ENCODE measurements around the gene CTSA. TPM values are rescaled to one million over a fixed set of nuclear protein-coding genes. Genes with fewer than 3 reads are reported as not detected.

Gene CTSA
- total RNA-seq, 2 donors from 2014 or later: 81.2 to 112 TPM

GRCh38 chr20:45946149-45946970 lies 55.2 kb downstream of the CTSA start:
- intact Hi-C loops (cut with DNase I): loop anchor here in 1 of 2 donors (10.0 kb wide), 1 partner anchor 142 kb away; no protein-coding TSS in a partner anchor
- peak; percentile 88 for DNase-seq (ENCODE audit: low spot score)

DNA sequence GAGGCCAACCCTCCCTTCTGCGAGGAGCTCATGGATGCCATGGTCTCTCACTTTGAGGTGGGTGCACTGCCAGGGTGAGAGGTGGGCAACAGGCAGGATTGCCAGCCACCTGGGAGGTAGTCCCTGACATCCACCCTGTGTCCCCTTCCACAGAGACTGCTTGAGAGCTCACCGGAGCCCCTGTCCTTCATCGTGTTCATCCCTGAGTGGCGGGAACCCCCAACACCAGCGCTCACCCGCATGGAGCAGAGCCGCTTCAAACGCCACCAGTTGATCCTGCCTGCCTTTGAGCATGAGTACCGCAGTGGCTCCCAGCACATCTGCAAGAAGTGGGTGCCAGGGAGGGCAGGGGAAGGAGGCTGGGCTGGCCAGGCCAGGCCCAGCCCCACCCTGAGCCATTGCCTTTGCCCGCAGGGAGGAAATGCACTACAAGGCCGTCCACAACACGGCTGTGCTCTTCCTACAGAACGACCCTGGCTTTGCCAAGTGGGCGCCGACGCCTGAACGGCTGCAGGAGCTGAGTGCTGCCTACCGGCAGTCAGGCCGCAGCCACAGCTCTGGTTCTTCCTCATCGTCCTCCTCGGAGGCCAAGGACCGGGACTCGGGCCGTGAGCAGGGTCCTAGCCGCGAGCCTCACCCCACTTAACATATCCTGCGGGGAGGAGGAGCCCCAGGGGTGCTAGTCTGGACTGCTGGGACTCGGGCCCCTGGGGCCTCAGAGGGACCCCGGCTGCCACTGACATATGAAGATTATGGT lies 56.2 kb downstream of the CTSA start:
- DNase-seq (ENCODE audit: low spot score): no peak
- intact Hi-C loops (cut with DNase I): loop anchor here in 1 of 2 donors (10.0 kb wide), 1 partner anchor 142 kb away; no protein-coding TSS in a partner anchor

DNA sequence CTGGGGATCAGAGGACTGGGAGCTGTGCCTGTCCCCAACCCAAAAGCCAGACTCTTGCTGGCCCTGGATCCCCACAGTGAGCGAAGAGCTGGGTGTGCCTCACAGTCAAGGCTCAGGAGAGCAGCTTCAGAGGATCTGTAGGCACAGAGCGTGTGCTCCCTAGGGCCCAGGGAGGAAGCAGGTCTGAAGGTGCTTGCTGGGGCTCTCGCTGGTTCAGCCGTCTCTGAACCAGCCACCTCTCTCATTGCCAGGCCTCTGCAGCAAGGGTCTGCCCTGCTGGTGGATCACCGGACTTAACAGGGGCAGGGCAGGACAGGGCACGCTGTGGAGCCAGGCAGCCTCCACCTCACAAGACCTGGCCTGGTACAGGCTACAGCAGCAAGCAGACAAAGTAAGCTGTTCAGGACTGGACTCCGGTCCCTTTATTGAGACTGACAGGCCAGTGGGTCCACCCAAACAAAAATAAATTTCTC lies 57.2 kb downstream of the CTSA start:
- intact Hi-C loops (cut with DNase I): loop anchor here in 1 of 2 donors (10.0 kb wide), 1 partner anchor 143 kb away; no protein-coding TSS in a partner anchor
- DNase-seq (ENCODE audit: low spot score): no peak

Other genes with a start within 250 kb of the CTSA start
- not detected for gene WFDC11, start 221.1 kb upstream of the CTSA start, total RNA-seq
- gene WFDC13, start 189.3 kb upstream of the CTSA start, total RNA-seq: not detected
- under 1 TPM in 1 of 2 donors, not detected in 1; 0.48 TPM for gene WFDC10B, start 186.3 kb upstream of the CTSA start, total RNA-seq
- not detected for gene SPINT4, start 169.0 kb upstream of the CTSA start, total RNA-seq
- 1 to 10 TPM in 1 of 2 donors, not detected in 1; 4.7 TPM for gene WFDC3, start 99.5 kb upstream of the CTSA start, total RNA-seq
- 10 to 100 TPM; 20.3 to 23.7 TPM for gene DNTTIP1, start 99.4 kb upstream of the CTSA start, total RNA-seq
- under 1 TPM in 1 of 2 donors, not detected in 1; 0.79 TPM for gene UBE2C, start 78.7 kb upstream of the CTSA start, total RNA-seq
- gene TNNC2, start 64.0 kb upstream of the CTSA start, total RNA-seq: under 1 TPM; 0.48 to 0.60 TPM
- gene SNX21, start 57.5 kb upstream of the CTSA start, total RNA-seq: 10 to 100 TPM; 35.8 to 55.4 TPM
- gene ACOT8, start 33.9 kb upstream of the CTSA start, total RNA-seq: 10 to 100 TPM; 12.2 to 14.1 TPM
- 1 to 10 TPM; 2.3 to 2.5 TPM for gene ZSWIM3, start 33.7 kb upstream of the CTSA start, total RNA-seq
- gene ZSWIM1, start 10.1 kb upstream of the CTSA start, total RNA-seq: 1 to 10 TPM; 6.5 to 7.0 TPM
- 1 to 10 TPM in 1 of 2 donors, under 1 TPM in 1; 1.00 to 9.6 TPM for gene SPATA25, start 3.7 kb upstream of the CTSA start, total RNA-seq
- gene NEURL2, start 127 bp upstream of the CTSA start, total RNA-seq: 10 to 100 TPM; 10.0 to 35.4 TPM
- gene PLTP, start 20.8 kb downstream of the CTSA start, total RNA-seq: 100 to 1,000 TPM; 134 to 689 TPM
- gene PCIF1, start 43.3 kb downstream of the CTSA start, total RNA-seq: 10 to 100 TPM; 27.3 to 35.7 TPM
- gene ZNF335, start 80.9 kb downstream of the CTSA start, total RNA-seq: 10 to 100 TPM; 12.6 to 13.7 TPM
- 10 to 100 TPM in 1 of 2 donors, 1 to 10 TPM in 1; 2.2 to 16.6 TPM for gene MMP9, start 117.6 kb downstream of the CTSA start, total RNA-seq
- under 1 TPM in 1 of 2 donors, not detected in 1; 0.48 TPM for gene SLC12A5, start 137.9 kb downstream of the CTSA start, total RNA-seq
- 10 to 100 TPM; 18.7 to 20.4 TPM for gene NCOA5, start 198.6 kb downstream of the CTSA start, total RNA-seq
- 10 to 100 TPM in 1 of 2 donors, 1 to 10 TPM in 1; 9.6 to 11.3 TPM for gene CD40, start 227.0 kb downstream of the CTSA start, total RNA-seq

All from posterior vena cava (tissue), 2 donors.